ENCODE results near the gene ADIRF.
"Not testable (repeated sequence)": the region's sequence is repeated elsewhere in the genome, so short reads cannot be mapped to it uniquely, and the experiment has no call there.

ADIRF gene

GRCh38 chr10:86961481-86962091, 6.7 kb upstream of the ADIRF start:
- no peak for DNase-seq

GRCh38 chr10:86962136-86962980, 5.9 kb upstream of the ADIRF start:
- DNase-seq: no peak

GRCh38 chr10:86962981-86963310, 5.3 kb upstream of the ADIRF start:
- no peak for DNase-seq

- DNase-seq: no peak
Observed at GRCh38 chr10:86963341-86963919, 4.9 kb upstream of the ADIRF start.

- DNase-seq: no peak
Observed at GRCh38 chr10:86964061-86964846, 4.0 kb upstream of the ADIRF start.

- DNase-seq: no peak
Observed at GRCh38 chr10:86964847-86965190, 3.5 kb upstream of the ADIRF start.

GRCh38 chr10:86965986-86966654, 2.2 kb upstream of the ADIRF start:
- DNase-seq: no peak

GRCh38 chr10:86967481-86967941, 771 bp upstream of the ADIRF start:
- no peak for DNase-seq

- no peak for DNase-seq
Observed at GRCh38 chr10:86968994-86969355, 693 bp downstream of the ADIRF start.

- no peak for DNase-seq
Observed at GRCh38 chr10:86969421-86970041, 1.2 kb downstream of the ADIRF start.

GRCh38 chr10:86970162-86970981, 2.1 kb downstream of the ADIRF start:
- DNase-seq: no peak

GRCh38 chr10:86970982-86971231, 2.6 kb downstream of the ADIRF start:
- DNase-seq: no peak

- DNase-seq: peak; percentile 90
Observed at GRCh38 chr10:86971232-86971991, 3.1 kb downstream of the ADIRF start.

GRCh38 chr10:86972613-86973380, 4.5 kb downstream of the ADIRF start:
- DNase-seq: no peak

GRCh38 chr10:86974484-86974883, 6.2 kb downstream of the ADIRF start:
- DNase-seq: no peak

- no peak for DNase-seq
Observed at GRCh38 chr10:86976362-86977056, 8.2 kb downstream of the ADIRF start.

- DNase-seq: not testable (repeated sequence)
Observed at GRCh38 chr10:86978457-86978856, 10.2 kb downstream of the ADIRF start.

- no peak for DNase-seq
Observed at GRCh38 chr10:86979296-86979818, 11.1 kb downstream of the ADIRF start.

- DNase-seq: no peak
Observed at GRCh38 chr10:86979977-86980448, 11.7 kb downstream of the ADIRF start.

Data from activated gamma-delta T cell (primary cell).